ENCODE results near the gene PEAK3. TPM values are rescaled to one million over a fixed set of nuclear protein-coding genes. Genes with fewer than 3 reads are reported as not detected.

Gene PEAK3
- total and polyA plus RNA-seq, 9 of the 15 experiments (the other 6 are each of a cell fraction or from before 2014, with no cell fraction given): 0.07 to 0.40 TPM; not detected in 7

DNA sequence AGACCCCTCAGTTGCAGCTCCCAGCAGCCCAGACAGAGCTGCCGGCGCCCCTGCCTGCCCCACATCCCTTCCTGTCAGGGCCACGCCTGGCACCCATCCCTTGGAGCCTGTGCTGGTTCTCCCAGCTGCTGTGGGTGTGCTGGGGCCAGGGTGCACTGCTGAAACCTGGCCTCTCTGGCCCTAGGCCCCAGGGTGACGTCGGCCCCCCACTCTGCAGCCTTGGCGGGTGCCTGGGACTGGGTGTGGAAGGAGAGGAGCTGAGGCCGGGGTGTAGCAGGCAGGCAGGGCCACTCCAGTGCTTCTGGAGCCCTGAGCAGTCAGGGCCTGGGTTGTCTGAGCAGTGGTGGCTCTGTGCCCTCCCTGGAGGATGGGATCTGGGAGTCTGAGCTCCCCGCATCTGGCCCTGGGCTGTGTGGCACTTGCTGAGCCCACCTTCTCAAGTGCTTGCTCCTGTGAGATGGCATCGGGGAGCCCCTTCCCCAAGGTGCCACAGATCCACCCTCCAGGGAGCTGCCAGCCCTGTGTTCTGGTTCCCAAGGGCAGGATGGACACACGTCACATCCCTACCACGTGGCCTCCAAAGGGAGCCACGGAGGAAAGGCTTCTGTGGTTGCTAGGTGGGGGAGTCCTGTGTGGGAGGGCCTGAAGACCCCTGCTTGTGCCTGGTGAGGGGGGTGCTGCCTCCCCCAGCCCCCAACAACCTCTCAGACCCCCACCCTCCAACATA lies 51.0 kb downstream of the PEAK3 start (continued):
- no peak for TF ChIP-seq TAF1 (IDR thresholded peaks at IDR 0.05; ENCODE audit: control insufficient read depth, extremely low read depth, insufficient read depth, low read length, severe bottlenecking)
- TF ChIP-seq, protein P1, sequence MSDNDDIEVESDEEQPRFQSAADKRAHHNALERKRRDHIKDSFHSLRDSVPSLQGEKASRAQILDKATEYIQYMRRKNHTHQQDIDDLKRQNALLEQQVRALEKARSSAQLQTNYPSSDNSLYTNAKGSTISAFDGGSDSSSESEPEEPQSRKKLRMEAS (CRISPR knock-in tag; IDR thresholded peaks at IDR 0.05): 0 out of 2 replicates have a peak, but pooled peaks have one; percentile 12
- TF ChIP-seq, protein P2, sequence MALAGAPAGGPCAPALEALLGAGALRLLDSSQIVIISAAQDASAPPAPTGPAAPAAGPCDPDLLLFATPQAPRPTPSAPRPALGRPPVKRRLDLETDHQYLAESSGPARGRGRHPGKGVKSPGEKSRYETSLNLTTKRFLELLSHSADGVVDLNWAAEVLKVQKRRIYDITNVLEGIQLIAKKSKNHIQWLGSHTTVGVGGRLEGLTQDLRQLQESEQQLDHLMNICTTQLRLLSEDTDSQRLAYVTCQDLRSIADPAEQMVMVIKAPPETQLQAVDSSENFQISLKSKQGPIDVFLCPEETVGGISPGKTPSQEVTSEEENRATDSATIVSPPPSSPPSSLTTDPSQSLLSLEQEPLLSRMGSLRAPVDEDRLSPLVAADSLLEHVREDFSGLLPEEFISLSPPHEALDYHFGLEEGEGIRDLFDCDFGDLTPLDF (CRISPR knock-in tag; IDR thresholded peaks at IDR 0.05): no peak
- TF ChIP-seq ZBTB17 (CRISPR knock-in tag; IDR thresholded peaks at IDR 0.05): 0 out of 2 replicates have a peak, but pooled peaks have one; percentile 55
- TF ChIP-seq HLTF (IDR thresholded peaks at IDR 0.05): no peak
- TF ChIP-seq, protein P3, sequence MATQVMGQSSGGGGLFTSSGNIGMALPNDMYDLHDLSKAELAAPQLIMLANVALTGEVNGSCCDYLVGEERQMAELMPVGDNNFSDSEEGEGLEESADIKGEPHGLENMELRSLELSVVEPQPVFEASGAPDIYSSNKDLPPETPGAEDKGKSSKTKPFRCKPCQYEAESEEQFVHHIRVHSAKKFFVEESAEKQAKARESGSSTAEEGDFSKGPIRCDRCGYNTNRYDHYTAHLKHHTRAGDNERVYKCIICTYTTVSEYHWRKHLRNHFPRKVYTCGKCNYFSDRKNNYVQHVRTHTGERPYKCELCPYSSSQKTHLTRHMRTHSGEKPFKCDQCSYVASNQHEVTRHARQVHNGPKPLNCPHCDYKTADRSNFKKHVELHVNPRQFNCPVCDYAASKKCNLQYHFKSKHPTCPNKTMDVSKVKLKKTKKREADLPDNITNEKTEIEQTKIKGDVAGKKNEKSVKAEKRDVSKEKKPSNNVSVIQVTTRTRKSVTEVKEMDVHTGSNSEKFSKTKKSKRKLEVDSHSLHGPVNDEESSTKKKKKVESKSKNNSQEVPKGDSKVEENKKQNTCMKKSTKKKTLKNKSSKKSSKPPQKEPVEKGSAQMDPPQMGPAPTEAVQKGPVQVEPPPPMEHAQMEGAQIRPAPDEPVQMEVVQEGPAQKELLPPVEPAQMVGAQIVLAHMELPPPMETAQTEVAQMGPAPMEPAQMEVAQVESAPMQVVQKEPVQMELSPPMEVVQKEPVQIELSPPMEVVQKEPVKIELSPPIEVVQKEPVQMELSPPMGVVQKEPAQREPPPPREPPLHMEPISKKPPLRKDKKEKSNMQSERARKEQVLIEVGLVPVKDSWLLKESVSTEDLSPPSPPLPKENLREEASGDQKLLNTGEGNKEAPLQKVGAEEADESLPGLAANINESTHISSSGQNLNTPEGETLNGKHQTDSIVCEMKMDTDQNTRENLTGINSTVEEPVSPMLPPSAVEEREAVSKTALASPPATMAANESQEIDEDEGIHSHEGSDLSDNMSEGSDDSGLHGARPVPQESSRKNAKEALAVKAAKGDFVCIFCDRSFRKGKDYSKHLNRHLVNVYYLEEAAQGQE (IDR thresholded peaks at IDR 0.05; ENCODE audit: borderline replicate concordance): no peak
- TF ChIP-seq, protein P3 (CRISPR knock-in tag; IDR thresholded peaks at IDR 0.05; ENCODE audit: low read depth): no peak
- no peak for TF ChIP-seq NRF1 (conservative IDR thresholded peaks at IDR 0.05 in 1 of 2, IDR thresholded peaks at IDR 0.05 in 1 of 2)
- TF ChIP-seq PHF21A (IDR thresholded peaks at IDR 0.05; ENCODE audit: borderline replicate concordance, low read depth): no peak
- TF ChIP-seq ZSCAN29 (IDR thresholded peaks at IDR 0.05): no peak
- TF ChIP-seq FOXM1 (IDR thresholded peaks at IDR 0.05; ENCODE audit: low read depth): no peak
- TF ChIP-seq FOXM1 (CRISPR knock-in tag; IDR thresholded peaks at IDR 0.05; ENCODE audit: low read depth): no peak
- TF ChIP-seq ZNF444 (CRISPR knock-in tag; IDR thresholded peaks at IDR 0.05): no peak
- TF ChIP-seq, protein P4, sequence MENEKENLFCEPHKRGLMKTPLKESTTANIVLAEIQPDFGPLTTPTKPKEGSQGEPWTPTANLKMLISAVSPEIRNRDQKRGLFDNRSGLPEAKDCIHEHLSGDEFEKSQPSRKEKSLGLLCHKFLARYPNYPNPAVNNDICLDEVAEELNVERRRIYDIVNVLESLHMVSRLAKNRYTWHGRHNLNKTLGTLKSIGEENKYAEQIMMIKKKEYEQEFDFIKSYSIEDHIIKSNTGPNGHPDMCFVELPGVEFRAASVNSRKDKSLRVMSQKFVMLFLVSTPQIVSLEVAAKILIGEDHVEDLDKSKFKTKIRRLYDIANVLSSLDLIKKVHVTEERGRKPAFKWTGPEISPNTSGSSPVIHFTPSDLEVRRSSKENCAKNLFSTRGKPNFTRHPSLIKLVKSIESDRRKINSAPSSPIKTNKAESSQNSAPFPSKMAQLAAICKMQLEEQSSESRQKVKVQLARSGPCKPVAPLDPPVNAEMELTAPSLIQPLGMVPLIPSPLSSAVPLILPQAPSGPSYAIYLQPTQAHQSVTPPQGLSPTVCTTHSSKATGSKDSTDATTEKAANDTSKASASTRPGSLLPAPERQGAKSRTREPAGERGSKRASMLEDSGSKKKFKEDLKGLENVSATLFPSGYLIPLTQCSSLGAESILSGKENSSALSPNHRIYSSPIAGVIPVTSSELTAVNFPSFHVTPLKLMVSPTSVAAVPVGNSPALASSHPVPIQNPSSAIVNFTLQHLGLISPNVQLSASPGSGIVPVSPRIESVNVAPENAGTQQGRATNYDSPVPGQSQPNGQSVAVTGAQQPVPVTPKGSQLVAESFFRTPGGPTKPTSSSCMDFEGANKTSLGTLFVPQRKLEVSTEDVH (IDR thresholded peaks at IDR 0.05; ENCODE audit: low read depth, partially characterized antibody): peak; percentile 16
- TF ChIP-seq, protein P5, sequence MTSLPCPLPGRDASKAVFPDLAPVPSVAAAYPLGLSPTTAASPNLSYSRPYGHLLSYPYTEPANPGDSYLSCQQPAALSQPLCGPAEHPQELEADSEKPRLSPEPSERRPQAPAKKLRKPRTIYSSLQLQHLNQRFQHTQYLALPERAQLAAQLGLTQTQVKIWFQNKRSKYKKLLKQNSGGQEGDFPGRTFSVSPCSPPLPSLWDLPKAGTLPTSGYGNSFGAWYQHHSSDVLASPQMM (CRISPR knock-in tag; IDR thresholded peaks at IDR 0.05): no peak
